NOMO-1 (cell line): ENCODE measurements around the gene PDE4B.

Experiments
- DNase-seq, 2 experiments: peaks; one replicate each; lab custom pipeline; 2025; ENCODE audit not compliant: unreplicated experiment in 2 of 2; lab: John Stamatoyannopoulos, UW

The PDE4B gene

GRCh38 chr1:66226985-66227384, 434.3 kb downstream of the PDE4B start:
- DNase-seq, result no peak

DNA sequence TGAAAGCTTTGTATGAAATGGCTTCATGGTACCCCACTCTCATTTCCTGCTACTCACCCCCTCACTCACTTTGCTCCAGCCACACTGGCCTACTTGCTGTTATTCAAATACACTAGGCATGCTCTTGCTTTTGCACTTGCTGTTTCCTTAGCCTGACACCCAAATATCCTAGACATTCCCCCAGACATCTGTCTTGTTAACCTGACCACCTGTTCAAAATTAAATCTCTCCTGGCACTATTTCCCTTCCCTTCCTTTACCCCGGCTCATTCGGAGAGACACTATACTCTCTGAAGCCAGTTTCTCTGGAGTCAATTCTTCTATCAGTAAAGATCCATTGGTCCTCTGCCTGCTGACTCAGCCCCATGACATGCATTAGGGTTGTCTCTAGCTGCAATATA, 435.3 kb downstream of the PDE4B start:
- DNase-seq, result no peak

GRCh38 chr1:66231217-66231616, 438.5 kb downstream of the PDE4B start:
- no peak for DNase-seq

DNA sequence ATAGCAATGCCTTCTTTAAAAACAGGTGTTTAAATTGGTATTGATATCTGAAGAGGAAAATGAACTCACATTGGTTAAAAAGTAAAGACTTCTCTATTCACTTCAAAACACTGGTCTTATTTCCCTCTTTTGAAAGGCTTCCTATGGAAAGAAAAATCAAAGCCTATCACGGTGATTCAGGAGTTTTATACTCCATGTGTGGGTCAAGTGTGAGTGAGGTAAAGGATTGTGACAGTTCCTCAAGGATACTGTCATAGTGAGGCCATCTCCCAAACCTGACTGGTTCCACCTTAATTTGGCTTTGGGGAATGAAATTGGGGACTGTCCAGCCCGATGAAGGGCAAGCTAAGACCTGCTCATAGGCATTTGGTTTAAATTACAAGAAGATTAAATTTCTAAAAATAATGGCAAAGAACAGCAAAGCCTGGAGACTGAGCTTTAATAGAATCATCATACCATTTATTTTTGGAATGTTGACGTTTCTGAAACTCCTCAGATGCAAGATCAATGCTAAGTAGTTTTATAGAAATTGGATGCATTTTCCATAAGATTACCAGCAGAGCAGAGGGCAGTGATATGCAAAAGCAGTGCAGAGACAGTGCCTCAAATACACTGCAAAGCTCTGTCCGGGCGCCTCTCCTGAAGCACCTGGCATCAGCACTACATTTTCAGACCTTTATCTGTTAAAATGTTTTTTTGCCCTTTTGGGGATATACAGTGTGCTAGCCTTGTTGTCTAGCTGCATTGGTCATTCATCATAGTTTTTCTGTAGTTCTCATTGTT, 439.2 kb downstream of the PDE4B start:
- DNase-seq, result no peak

DNA sequence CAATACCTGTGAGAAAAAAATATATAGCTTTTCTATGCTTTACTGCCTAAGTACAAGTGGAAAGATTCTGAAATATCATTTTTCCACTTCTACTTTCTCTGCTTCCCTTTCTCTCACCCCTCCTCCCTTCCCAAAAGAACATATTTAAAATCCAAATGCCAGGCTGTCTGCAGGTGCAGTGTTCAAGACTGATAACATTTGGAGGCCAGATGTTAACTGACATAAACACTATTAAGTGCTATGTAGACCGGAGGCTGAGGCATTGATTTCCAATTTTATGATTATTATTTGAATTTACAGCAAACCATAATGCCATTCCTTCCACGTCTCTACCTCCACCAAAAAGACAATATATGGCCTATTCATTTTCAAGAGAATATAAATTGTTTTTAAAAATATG, 444.3 kb downstream of the PDE4B start:
- no peak for DNase-seq

GRCh38 chr1:66237722-66238479, 445.2 kb downstream of the PDE4B start:
- no peak for DNase-seq

GRCh38 chr1:66239834-66240233, 447.1 kb downstream of the PDE4B start:
- no peak for DNase-seq

GRCh38 chr1:66240491-66241484, 448.1 kb downstream of the PDE4B start:
- no peak for DNase-seq

- DNase-seq, result peak; percentile 63 to 68
Measured at GRCh38 chr1:66242646-66243547, 450.2 kb downstream of the PDE4B start.

- no peak for DNase-seq
Measured at GRCh38 chr1:66243548-66244130, 450.9 kb downstream of the PDE4B start.

GRCh38 chr1:66244429-66244828, 451.7 kb downstream of the PDE4B start:
- DNase-seq, result no peak

GRCh38 chr1:66245691-66246090, 453.0 kb downstream of the PDE4B start:
- DNase-seq, result no peak

DNA sequence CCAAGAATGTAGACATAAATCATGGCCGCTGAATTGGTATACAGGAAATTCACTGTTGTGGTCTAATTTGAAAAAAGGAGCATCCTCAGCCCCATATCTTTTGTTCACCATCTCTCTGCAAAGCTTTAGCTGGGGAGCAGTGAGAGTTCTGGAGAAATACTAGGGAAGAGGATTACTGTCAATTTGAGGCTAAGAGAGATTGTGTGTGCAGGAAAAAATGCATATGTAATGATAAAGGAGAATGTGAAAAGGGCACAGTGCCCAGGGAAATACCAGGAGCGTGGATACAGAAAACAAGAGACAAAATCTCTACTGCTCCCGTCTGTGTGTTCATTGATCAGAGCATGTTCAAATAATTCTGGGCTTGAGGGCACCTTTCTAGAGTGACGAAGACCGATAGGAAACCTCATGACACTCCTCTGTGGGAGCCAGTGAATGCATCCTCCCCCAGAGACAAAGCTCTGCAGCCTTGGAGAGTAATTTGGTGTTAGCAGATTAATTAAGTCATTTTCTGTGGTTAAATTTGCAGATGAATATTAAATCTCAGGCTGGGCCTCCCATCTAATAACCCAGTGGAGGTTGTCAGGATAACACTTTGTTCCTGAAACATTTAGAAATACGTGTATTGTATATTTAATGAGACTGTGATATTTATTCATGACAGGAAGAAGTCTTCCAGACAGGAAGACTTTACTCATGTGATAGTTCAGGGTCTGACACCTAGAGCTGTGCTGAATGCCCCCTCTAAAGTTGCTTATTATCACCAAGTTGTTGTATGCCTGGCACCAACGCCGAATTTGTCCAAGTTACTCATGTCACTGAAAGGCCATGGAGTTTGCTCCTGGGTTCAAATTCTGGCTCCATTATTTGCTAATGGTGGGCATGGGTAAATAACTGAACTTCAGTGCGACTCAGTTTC, 453.9 kb downstream of the PDE4B start:
- DNase-seq, result no peak

GRCh38 chr1:66247415-66248208, 454.9 kb downstream of the PDE4B start:
- DNase-seq, result no peak

DNA sequence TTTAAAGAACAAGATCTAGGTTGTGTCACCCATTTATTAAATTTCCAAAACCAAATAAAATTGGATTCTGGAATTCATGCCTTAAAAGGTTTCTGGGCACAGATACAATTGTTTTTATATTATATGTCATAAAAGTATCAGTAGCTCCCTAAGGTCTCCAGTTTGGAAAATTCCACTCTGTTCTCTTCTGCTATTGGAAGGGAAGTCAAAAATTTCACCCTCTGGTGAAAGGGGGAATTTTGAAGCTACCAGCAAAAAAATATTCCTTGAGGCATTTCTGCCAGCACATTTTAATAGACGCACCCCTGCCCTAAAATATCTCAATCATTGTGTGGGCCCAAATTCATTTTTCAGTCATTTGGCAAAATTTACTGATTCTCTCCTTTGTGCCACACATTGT, 455.6 kb downstream of the PDE4B start:
- no peak for DNase-seq

DNA sequence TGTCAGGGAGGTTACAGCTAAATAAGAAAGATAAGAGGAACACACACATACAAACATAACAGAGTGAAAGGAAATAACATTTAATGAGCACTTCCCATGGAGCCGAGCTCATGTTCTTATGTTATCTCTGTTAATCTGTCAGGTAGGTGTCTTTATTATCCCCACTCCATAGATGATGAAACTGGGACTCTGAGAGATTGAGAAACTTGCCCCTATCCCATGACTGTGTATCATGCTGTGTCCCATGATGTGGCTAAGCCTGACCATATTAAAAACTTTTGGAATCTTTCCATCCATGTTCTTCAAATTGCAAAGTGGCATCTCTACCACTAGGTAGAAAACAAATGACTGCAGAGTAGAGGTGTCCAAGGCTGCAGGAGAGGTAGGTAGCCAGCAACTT, 456.1 kb downstream of the PDE4B start:
- DNase-seq, result no peak

DNA sequence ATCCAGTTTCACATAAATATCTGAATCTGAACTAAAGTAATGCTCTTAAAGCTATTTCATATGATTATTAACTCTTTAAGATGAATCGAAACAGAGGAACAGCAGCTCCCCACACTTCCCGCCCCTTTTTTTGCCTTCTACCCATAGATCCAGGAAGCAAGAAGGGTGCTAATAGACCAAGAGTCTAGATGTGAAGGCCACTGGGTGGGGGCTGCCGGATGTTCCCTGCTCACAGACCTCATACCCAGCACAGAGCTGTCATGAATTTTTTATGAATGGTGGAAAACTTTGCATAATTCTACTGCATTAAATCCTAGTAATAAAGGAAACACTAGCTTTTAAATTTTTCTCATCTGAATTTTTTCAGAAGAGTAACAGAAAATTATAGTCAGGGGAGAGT, 457.4 kb downstream of the PDE4B start:
- no peak for DNase-seq

GRCh38 chr1:66250478-66250877, 457.8 kb downstream of the PDE4B start:
- DNase-seq, result peak; percentile 25 to 53
